GM18511 (cell line): ENCODE measurements around the gene MCTP1.
"Not testable (repeated sequence)": the region's sequence is repeated elsewhere in the genome, so short reads cannot be mapped to it uniquely, and the experiment has no call there.

Source experiments
- ATAC-seq: cut with Tn5 transposase; IDR thresholded peaks from one replicate; pipeline ENCODE4 v1.9.1; 2021; ENCODE audit warnings: mild to moderate bottlenecking, moderate library complexity; ENCODE audit not compliant: unreplicated experiment

MCTP1 gene

GRCh38 chr5:95252801-95253200, 32.1 kb downstream of the MCTP1 start:
- no peak for ATAC-seq

- ATAC-seq, result no peak
Observed at GRCh38 chr5:95251185-95251584, 33.7 kb downstream of the MCTP1 start.

- ATAC-seq, result no peak
Observed at GRCh38 chr5:95244479-95244878, 40.4 kb downstream of the MCTP1 start.

GRCh38 chr5:95241635-95242034, 43.3 kb downstream of the MCTP1 start:
- peak; percentile 99 for ATAC-seq

DNA sequence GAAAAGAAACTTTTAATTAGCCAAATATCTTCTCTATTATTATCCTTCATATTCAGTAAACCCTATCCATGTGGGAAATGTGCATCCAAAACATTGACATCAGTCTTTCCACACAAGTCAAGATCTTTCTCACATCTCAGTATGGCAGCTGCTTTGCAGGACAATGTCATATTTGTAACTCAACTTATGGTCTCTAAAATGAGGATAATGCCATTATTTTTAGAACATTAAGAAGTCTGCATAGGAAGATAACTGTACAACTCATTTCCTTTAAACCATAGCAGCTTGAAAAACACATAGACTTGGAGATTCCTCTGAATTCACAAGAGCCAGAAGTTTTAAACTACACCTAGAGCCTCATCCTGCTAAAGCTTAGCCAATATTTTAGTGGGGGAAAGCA, 43.7 kb downstream of the MCTP1 start:
- peak; percentile 3 for ATAC-seq

- ATAC-seq, result no peak
Observed at GRCh38 chr5:95238560-95239325, 46.2 kb downstream of the MCTP1 start.

DNA sequence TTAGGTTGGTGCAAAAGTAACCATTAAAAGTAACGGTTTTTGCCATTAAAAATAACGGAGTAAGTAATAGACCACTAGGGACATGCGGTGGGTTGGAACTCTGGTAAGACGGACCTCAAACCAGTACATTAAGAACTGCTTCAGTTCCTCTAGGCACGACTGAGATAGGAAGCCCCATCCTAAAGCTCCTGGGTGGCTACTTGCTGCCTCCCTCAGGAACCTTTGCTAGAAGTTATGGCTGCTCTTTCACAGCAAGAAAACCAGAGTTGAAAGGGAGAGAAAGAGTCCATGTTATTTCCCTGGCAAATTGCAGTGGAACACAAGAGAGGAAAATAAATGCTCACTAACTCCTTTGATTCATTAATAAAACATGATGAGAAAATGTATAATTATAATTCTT, 47.6 kb downstream of the MCTP1 start:
- ATAC-seq, result no peak

GRCh38 chr5:95235439-95235982, 49.4 kb downstream of the MCTP1 start:
- no peak for ATAC-seq

- ATAC-seq, result no peak
Observed at GRCh38 chr5:95229646-95230045, 55.2 kb downstream of the MCTP1 start.

GRCh38 chr5:95224701-95225459, 60.0 kb downstream of the MCTP1 start:
- ATAC-seq, result no peak

DNA sequence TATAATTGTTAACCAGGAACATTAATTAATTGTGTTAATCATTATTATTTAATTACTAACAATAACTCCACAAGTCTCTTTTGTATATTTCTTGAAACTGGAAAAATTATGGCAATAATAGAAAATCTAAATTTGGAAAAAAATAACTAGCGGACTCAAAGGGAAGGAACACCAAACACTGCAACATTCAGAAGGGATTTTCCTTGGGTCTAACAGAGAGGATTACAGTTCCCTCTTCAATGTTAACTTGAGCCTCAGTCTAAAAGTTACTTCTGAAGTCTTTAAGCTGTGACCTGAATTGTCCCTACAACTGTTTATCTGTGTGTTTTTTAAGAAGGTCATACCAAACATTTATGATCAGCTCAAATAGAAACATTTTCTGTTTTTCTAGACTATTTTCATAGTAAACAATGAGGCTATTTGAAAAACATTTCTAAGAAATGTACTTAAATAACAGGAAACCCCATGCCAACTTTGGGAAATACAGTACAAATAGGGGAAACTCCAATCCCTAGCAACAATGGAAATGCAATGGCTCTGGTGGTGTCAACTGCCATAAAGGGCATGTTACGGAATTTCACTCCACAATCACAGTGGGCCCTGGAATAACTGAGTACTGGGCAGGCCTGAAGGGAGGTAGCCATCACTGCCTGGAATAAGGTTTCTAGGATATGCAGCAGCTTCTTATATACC, 61.2 kb downstream of the MCTP1 start:
- ATAC-seq, result no peak

- ATAC-seq, result no peak
Observed at GRCh38 chr5:95222836-95223235, 62.1 kb downstream of the MCTP1 start.

DNA sequence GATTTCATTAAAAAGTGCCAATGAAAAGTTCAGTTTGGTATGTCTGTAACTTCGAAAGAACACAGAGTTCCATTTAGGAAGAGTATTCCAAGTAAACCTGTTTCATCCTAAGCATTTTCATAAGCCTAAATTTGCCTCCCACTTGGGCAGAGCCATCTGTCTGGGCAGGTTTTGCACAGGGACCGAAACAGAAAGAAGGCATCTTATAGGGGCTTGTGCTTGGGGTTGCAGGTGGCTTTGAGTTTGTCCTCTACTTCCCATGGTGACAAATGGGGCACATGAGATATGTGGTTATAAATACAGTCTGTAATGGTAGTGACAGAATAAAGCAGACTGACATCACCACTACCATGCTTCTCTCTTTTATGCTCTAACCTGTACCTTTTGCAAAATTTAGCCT, 63.7 kb downstream of the MCTP1 start:
- ATAC-seq, result no peak

DNA sequence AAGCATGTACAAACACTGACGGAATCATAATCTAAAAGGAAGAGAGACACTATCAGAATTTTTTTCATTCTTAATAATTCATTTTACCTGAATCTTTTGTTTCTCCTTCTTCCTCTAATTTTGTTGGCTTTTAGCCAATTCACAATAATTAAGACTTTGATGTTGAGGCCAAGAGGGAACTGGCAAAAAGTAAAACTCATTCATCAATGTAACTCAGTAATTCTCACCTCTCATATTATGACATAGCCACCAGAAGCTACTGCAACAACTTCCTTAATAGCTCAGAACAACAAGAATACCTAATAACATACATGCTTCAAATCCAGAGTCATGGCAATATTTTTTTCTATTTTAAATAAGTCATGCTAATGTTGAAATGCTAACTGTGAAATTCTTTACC, 64.5 kb downstream of the MCTP1 start:
- ATAC-seq, result no peak

DNA sequence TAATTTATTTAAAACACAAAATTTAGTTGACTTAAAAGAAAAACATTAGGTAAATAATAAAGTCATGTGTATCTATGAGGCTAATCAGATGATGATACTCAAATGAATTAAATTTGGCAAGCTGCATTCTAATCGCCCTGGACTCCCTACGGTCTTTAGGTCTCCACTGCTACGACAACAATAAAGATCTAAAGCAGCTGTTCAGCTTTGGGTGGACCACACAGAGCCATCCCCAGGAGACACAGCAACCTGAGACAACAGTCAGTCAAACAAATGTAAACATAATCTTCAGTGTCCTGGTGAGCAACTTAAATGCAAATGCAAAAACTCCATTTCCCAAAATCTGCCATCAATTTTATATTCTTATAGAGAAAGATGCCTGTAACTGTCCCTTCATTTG, 65.5 kb downstream of the MCTP1 start:
- ATAC-seq, result no peak

DNA sequence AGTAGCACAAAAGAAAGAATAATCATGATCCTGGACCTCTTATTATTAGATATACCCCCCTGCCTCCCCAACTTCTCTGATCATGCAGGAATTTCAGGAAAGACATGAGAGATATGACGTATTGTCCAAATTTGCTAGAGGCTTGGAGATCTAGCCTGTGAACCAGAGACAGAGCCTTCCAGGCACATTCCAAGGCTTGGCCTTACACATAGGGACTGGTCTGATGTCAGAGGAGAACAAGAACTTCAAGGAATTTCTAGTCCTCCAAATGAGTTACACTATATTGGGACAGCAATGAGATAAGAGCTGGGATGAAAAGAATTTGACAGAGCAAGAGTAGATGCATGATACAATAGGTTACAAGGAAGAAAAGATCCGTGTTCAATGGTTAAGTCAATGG, 67.0 kb downstream of the MCTP1 start:
- no peak for ATAC-seq

DNA sequence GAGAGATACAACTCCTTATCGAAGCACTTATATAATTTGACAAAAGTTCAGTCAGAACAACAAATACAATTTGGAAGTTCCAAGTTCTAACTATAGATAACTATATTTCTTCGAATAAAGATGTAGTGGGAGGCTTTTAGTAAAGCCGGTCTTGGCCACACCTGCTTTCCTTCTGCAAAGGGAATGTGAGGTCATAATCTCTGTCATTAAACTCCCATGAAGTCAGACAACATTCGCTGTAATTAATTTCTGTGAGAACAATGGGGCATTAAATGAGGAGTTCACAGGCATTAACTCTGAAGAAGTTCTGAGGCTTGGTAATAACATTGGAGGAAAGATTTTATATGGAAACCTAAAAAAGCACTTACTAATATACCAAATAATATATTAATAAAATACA, 67.5 kb downstream of the MCTP1 start:
- ATAC-seq, result no peak

GRCh38 chr5:95216136-95216955, 68.5 kb downstream of the MCTP1 start:
- no peak for ATAC-seq

DNA sequence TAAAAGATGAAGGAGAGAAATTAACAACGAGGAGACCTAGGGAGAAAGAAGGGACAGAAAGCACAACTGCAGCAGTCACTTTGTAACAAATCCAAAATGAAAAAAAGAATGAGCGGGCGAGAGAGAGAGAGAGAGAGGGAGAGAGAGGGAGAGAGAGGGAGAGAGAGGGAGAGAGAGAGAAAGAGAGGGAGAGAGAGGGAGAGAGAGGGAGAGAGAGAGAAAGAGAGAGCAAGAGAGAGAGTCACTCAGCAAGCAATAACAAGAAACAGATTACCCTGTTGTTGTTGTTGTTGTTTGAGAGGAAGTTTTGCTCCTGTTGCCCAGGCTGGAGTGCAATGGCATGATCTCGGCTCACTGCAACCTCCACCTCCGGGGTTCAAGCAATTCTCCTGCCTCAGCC, 77.1 kb downstream of the MCTP1 start:
- not testable (repeated sequence) for ATAC-seq

GRCh38 chr5:95194856-95195255, 90.0 kb downstream of the MCTP1 start:
- no peak for ATAC-seq

- peak; percentile 92 for ATAC-seq
Observed at GRCh38 chr5:95191330-95191729, 93.6 kb downstream of the MCTP1 start.
